ENCODE results near the gene PLA2G4D.

Gene PLA2G4D

GRCh38 chr15:42072141-42072685 is 22.1 kb downstream of the PLA2G4D start:
- TF ChIP-seq, protein P1, sequence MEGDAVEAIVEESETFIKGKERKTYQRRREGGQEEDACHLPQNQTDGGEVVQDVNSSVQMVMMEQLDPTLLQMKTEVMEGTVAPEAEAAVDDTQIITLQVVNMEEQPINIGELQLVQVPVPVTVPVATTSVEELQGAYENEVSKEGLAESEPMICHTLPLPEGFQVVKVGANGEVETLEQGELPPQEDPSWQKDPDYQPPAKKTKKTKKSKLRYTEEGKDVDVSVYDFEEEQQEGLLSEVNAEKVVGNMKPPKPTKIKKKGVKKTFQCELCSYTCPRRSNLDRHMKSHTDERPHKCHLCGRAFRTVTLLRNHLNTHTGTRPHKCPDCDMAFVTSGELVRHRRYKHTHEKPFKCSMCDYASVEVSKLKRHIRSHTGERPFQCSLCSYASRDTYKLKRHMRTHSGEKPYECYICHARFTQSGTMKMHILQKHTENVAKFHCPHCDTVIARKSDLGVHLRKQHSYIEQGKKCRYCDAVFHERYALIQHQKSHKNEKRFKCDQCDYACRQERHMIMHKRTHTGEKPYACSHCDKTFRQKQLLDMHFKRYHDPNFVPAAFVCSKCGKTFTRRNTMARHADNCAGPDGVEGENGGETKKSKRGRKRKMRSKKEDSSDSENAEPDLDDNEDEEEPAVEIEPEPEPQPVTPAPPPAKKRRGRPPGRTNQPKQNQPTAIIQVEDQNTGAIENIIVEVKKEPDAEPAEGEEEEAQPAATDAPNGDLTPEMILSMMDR (IDR thresholded peaks at IDR 0.05), result no peak

GRCh38 chr15:42071717-42072116 is 22.6 kb downstream of the PLA2G4D start:
- TF ChIP-seq, protein P1 (IDR thresholded peaks at IDR 0.05), result no peak

DNA sequence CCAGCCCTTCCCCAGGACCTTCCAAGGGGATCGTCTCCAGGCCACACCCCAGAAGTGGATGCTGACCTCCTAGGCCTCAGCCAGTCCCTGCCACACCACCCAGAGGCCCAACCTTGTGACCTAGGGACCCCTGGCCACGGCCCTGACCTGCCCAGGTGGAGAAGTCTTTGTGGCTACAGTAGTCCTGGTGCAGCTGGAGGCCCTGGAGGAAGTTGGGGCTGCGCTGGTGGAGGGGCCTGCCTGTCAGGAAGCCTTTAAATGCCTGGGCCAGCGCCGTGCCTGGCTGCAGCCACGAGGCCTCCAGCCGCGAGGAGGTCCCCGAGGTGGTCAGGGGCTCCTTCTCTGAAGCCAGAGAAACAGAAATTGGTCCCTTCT is 23.4 kb downstream of the PLA2G4D start:
- TF ChIP-seq, protein P1 (IDR thresholded peaks at IDR 0.05), result no peak

- TF ChIP-seq, protein P1 (IDR thresholded peaks at IDR 0.05), result no peak
These were observed 23.9 kb downstream of the PLA2G4D start for GRCh38 chr15:42070279-42070975.

DNA sequence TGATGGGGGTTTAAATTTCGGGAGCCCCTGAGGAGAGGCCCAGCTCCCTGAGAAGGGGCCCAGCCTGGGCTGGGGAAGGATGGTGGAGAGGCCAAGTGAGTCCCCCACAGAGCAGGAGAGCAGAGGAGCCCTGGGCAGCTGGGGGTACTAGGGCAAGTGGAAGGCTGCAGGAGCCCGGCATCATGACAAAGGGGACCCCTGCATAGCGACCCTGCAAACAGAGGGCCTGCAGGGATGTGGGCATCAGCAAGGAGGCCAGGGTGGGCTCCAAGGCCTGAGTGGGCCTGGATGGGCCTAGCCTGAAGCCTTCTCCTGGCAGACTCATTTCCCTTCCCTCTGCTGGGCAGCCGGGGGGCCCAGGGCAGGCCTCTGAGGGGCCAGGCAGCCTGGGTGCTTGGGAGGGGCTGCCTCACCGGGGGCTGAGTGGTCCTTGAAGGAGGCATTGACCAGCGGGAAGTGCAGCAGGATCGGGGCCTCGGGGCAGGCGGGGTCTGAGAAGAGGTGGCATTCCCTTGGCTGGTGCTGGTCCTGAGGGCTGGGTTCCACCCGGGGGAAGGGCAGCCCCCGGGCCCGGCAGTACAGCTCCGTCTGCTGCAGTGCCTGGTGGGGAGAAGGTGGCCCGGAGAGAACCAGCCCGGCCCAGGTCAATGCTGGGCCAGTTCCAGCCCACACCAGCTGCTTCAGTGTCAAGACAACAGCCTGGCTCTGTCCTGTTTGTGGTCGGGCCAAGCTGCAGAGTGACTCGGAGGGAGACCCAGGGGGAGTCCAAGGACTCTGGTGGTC is 24.7 kb downstream of the PLA2G4D start:
- TF ChIP-seq, protein P1 (IDR thresholded peaks at IDR 0.05), result no peak

DNA sequence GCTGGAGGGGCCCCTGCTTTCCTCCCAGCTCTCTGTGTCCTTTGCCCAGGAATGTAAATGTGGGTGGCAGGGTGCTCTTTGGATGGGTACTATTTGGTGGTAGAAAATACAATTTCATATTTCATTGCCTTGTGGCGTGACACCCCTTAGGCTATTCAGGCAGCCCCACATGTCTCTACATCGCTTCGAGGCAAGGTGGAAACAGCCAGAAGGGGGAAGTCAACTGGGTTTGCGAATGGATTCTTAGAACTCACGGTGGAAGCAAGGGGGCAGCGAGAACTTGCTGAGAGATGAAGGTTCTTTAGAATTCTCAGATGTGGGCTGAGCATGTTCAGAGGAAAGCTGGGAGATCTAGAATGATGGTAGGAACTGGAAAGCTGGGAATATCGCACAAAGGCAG is 25.3 kb downstream of the PLA2G4D start:
- TF ChIP-seq, protein P1 (IDR thresholded peaks at IDR 0.05), result no peak

DNA sequence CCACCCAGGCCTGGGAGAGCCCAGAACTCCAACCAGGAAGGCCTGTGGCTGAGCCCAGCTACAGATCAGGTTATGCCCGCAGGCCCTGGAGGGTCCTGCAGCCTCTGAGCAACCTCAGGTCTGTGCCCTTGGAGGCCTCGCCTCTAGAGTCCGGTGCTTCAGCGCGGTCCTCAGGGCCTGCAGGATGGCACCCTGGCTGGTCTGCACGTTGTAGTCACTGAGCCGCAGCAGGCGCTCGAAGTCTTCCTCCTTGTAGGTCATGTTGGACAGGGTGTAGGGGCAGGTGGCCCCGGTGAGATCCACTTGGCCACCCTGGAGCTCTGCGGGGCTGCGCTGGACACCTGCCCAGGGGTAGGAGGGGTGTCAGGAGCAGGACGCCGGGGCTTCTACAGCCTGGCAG is 25.8 kb downstream of the PLA2G4D start:
- TF ChIP-seq, protein P1 (IDR thresholded peaks at IDR 0.05), result no peak

Measured in LNCAP (cell line).